Measurements from ENCODE around the gene TGFB2. TPM values are rescaled to one million over a fixed set of nuclear protein-coding genes. Genes with fewer than 3 reads are reported as not detected.

TGFB2 gene
- total and polyA plus RNA-seq, 4 donors, result 0.21 to 0.75 (median 0.41) TPM

GRCh38 chr1:218324226-218324580 is 20.9 kb upstream of the TGFB2 start:
- no peak for DNase-seq (ENCODE audit: low spot score)
- Histone ChIP-seq H3K9me3 (ENCODE audit: control insufficient read depth in 4 of 4, low read length in 3 of 4) (no peaks in the 10 kb centered on the region), H3K4me1 (ENCODE audit: control insufficient read depth in 4 of 4, insufficient read depth in 4 of 4, low read length in 3 of 4) (no peaks in the 10 kb centered on the region), H3K9ac (ENCODE audit: low read depth in 1 of 2, low read length in 2 of 2) (no peak overlapping the region), H3K4me3 (ENCODE audit: low read depth in 1 of 3, low read length in 3 of 3) (no peak overlapping the region), H3K36me3 (ENCODE audit: control insufficient read depth in 4 of 4, insufficient read depth in 3 of 4, low read depth in 1 of 4, low read length in 3 of 4) (peaks cover 0 to 11% (median 4%) of the 10 kb centered on the region in 4 donors), H3K27me3 (ENCODE audit: control insufficient read depth in 4 of 4, insufficient read depth in 4 of 4, low read length in 3 of 4) (no peaks in the 10 kb centered on the region), H3K27ac (ENCODE audit: low read depth in 1 of 2, low read length in 2 of 2) (no peak overlapping the region)
- TF ChIP-seq TAF1 (conservative IDR thresholded peaks at IDR 0.05) (no peak), RXRA (IDR thresholded peaks at IDR 0.05) (no peak), SP1 (IDR thresholded peaks at IDR 0.05) (no peak), RAD21 (IDR thresholded peaks at IDR 0.05) (no peak), ATF3 (IDR thresholded peaks at IDR 0.05) (no peak), ZBTB33 (IDR thresholded peaks at IDR 0.05) (no peak), EGR1 (IDR thresholded peaks at IDR 0.05; ENCODE audit: low read depth in 2 of 2) (no peak), YY1 (IDR thresholded peaks at IDR 0.05) (no peak)
- 96% methylated on average over 20 of the region's 20 CpGs for WGBS

- H3K4me3 ChIP-seq (ENCODE audit: low read depth in 1 of 3, low read length in 3 of 3), result no peak overlapping the region
- no peaks in the 10 kb centered on the region for H3K27me3 ChIP-seq (ENCODE audit: control insufficient read depth in 4 of 4, insufficient read depth in 4 of 4, low read length in 3 of 4)
- no peak overlapping the region for H3K27ac ChIP-seq (ENCODE audit: low read depth in 1 of 2, low read length in 2 of 2)
- no peaks in the 10 kb centered on the region for H3K4me1 ChIP-seq (ENCODE audit: control insufficient read depth in 4 of 4, insufficient read depth in 4 of 4, low read length in 3 of 4)
- H3K9ac ChIP-seq (ENCODE audit: low read depth in 1 of 2, low read length in 2 of 2), result no peak overlapping the region
- DNase-seq (ENCODE audit: low spot score), result no peak
- TF ChIP-seq EGR1 (IDR thresholded peaks at IDR 0.05; ENCODE audit: low read depth in 2 of 2) (no peak), JUND (IDR thresholded peaks at IDR 0.05) (no peak), GABPA (IDR thresholded peaks at IDR 0.05 in 1 of 2, conservative IDR thresholded peaks at IDR 0.05 in 1 of 2) (no peak), TAF1 (conservative IDR thresholded peaks at IDR 0.05) (no peak), RAD21 (IDR thresholded peaks at IDR 0.05) (no peak), CTCF (IDR thresholded peaks at IDR 0.05; ENCODE audit: low read depth, low read length, missing input control) (no peak), REST (IDR thresholded peaks at IDR 0.05) (no peak), FOXA2 (IDR thresholded peaks at IDR 0.05) (no peak), NR2F2 (IDR thresholded peaks at IDR 0.05) (no peak), HNF4A (conservative IDR thresholded peaks at IDR 0.05) (no peak), YY1 (IDR thresholded peaks at IDR 0.05) (no peak), HNF4G (IDR thresholded peaks at IDR 0.05) (no peak), MAX (IDR thresholded peaks at IDR 0.05) (no peak), SP1 (IDR thresholded peaks at IDR 0.05) (no peak), ATF3 (IDR thresholded peaks at IDR 0.05) (no peak), FOXA1 (IDR thresholded peaks at IDR 0.05) (no peak), ZBTB33 (IDR thresholded peaks at IDR 0.05) (no peak)
- WGBS, result 90% methylated on average over 3 of the region's 3 CpGs
- no peaks in the 10 kb centered on the region for H3K36me3 ChIP-seq (ENCODE audit: control insufficient read depth in 4 of 4, insufficient read depth in 3 of 4, low read depth in 1 of 4, low read length in 3 of 4)
- no peaks in the 10 kb centered on the region for H3K9me3 ChIP-seq (ENCODE audit: control insufficient read depth in 4 of 4, low read length in 3 of 4)
Measured at GRCh38 chr1:218328769-218329168, 16.4 kb upstream of the TGFB2 start.

Data from liver (tissue), 9 donors.